Brain pericyte (primary cell): Measurements from ENCODE around the gene MAPK4.

ENCODE experiments used
- DNase-seq: peaks from one replicate; pipeline ENCODE4 v3.0.0-alpha.2; 2012; ENCODE audit warnings: low read depth, low spot score

MAPK4 gene

DNA sequence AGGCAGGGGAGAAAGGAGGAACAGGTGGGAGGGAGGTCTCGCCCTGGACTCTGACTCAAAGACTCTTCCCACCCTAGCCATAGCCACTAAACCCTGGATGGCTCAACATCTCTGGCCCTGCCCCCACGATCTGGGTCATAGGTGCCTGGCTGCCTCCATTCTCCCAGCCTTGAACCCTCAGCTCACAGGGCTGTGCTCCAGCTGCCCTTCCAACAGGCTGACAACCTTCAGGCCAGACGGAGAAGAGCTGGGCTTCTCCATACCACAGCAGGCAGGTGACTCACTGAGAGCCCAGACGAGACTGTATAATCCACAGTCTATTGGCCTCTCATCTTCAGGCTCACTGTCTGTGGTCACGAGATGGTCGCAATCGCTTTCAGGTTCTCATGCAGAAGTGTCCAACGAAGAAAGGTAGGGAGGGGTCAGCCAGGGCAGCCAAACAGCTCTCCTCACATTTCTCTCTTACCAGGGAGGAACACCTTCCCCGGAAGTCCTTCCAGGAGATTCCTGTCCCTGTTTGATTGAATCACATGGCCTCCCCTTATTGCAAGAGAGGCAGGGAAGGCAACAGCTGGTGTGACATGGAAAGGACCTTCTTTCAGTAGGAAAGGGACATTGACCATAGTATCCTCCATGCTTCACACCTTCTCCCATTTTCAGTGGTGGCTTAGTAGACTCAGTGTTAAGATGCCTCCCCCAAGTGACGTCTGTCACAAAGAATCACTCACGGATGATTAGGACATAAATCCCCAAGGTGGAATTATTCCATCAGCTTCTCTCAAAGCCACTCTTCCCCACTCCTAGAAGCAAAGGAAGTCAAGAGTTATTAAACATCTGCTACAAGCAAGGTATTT, 159.8 kb downstream of the MAPK4 start:
- DNase-seq, result no peak

DNA sequence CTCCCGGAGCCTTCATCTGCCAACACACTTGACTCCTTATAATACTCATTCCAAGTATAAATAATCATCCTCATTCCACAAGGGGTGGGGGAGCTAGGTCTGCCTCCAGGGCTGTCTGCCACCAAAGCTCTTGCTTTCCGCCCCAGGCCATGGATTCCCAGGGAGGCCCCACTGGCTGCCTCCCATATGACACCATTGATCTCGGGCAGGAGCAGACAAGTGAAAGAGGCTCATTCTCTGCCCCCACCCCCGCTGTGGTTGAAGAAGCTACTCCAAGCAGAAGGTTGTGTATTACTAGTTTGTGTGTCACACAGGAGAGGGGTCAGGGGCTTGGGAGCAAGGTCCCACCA, 160.4 kb downstream of the MAPK4 start:
- DNase-seq, result no peak

DNA sequence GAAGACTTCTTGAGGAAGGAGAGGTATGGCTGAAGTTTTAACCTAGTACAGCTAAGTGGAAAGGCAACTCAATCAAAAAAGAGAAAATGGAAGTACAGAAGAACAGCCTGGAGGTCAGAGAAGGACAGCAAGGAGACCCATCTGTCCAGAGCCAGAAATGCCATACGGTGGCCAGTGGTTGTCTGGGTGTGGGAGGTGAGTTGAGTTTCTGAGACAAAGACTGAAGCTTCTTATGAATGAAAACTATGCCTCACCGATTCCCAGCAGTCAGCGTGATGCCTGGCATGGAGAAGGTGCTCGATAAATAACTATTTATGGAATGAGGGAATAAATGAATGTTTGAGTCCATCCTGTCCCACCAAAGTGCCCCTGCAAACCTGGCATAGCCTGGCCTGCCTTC, 161.1 kb downstream of the MAPK4 start:
- DNase-seq, result no peak

GRCh38 chr18:50721451-50722120, 161.7 kb downstream of the MAPK4 start:
- DNase-seq, result no peak

- no peak for DNase-seq
Measured at GRCh38 chr18:50722311-50722710, 162.4 kb downstream of the MAPK4 start.

- no peak for DNase-seq
Measured at GRCh38 chr18:50724751-50725151, 164.9 kb downstream of the MAPK4 start.

DNA sequence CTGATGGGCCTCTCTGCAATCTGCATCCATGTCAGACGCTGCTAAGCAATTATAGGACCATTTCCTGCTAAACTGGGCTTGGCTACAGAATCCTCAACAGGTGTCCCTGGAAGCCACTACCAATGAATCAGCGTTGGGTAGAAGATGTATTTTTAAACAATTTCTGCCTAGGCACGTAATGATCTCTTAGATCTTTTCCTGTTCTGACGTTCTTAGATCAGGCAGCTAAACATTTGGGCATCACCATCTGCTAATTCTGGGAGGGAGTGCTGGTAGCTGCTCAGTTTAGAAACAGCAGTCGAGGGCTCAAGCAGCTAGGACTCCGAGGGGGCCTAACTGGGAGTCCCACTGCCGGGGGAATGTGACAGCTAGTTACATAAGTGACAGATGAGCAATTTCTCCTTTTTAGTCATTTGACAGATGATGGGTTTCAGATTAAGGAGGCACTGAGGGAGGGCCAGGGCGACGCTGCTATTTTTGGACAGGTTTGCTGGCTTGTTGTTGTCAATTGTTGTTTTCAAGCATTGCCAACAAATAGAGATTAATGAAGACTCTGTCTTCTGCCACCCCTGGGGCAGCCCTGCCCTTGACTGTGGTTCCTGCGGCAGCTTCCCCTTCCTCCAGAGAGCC, 167.2 kb downstream of the MAPK4 start:
- no peak for DNase-seq

DNA sequence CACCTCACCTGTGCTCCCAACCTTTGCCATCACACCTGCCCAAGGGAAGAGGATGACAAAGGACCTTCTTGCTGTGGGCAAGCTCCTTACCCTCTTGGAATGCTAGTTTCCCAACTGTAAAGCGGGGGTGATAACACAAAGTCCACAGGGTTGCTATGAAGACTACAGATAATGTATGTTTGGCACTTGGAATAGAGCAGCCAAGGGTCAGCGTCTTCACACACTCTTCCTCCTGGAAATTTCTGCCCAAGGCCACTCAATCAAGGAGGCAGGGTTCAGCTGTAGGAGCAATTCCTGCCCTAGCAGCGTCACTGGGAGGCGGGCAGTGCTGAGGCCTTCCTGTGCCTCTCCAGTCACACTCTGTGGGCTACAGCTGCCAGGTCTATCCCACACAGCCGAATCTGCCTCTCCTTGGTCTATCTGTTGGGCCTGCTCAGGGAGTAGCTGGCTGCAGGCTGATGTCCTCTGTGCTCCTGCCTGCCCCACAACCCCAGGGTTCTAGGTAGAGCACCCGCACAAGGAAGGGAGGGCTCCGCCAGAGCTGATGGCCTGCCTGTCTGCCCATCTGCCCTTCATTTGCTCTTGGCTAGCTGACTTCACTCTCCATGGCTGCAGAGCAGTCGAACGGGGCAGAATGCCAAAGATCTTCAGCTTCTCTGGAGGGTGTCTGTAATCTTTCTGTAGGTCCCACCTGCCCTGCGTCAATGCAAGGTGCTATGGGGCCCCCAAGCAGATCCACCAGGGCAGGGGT, 168.0 kb downstream of the MAPK4 start:
- DNase-seq, result no peak

DNA sequence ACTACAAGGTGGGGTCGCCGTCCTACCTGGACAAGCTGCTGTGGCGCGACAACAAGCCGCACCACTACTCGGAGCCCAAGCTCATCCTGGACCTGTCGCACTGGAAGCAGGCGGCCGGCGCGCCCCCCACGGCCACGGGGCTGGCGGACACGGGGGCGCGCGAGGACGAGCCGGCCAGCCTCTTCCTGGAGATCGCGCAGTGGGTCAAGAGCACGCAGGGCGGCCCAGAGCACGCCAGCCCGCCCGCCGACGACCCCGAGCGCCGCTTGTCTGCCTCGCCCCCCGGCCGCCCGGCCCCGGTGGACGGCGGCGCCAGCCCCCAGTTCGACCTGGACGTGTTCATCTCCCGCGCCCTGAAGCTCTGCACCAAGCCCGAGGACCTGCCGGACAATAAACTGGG, 169.5 kb downstream of the MAPK4 start:
- no peak for DNase-seq

DNA sequence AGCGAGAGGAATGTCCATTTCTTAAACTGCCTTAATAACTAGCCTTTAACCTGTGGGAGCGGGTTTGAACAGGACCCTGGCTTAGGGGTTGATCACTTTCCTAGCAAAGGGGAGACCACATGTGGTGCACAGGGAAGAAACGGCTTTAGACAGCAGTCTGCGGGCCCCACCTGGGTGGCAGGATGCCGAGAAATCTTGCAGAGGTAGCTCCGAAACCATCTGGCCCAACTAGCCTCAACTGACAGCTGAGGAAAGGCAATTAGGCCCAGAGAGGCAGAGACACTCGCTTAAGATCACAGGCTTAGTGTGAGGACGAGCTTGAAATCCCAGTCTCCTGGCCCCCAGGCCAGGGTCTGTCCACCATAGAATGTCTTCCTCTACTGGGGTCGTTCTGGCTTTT, 170.1 kb downstream of the MAPK4 start:
- DNase-seq, result no peak

DNA sequence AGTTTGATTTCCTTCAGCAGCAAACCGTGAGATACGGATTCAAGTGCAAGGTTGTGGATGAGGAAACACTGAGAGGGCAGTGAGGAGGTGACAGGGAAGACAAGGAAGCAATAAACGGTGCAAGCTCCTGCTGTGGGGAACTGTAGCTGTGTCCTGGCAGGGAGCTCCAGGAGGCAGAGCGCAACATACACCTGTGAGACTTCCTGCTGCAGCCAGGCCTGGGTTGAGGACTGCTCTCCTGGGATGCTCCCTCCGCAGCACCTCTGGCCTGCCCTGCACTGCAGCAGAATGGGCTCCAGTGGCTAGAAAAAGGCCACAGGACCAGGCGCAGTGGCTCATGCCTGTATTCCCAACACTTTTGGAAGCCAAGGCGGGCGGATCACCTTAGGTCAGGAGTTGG, 174.5 kb downstream of the MAPK4 start:
- no peak for DNase-seq

GRCh38 chr18:50734886-50735285, 175.0 kb downstream of the MAPK4 start:
- no peak for DNase-seq

DNA sequence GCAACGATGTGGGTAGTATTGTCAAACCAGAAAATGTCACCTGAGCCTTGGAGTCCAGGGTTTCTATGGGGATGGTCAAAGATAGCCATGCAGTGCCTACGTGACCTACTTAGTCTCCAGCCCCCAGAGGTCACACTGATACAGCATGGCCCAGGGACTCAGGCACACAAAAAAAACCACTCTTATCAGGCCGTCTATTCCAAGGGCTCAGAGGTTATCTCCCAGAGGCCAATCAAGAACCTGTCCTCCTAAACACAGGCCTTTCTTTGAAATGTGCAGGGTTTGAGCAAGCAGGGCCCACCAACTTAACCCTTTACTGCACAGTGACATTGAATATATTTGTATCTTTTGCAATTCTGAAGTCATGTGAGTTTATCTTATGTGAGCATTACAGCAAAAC, 177.2 kb downstream of the MAPK4 start:
- no peak for DNase-seq

GRCh38 chr18:50738098-50738757, 178.3 kb downstream of the MAPK4 start:
- DNase-seq, result no peak

GRCh38 chr18:50742952-50743351, 183.1 kb downstream of the MAPK4 start:
- no peak for DNase-seq

DNA sequence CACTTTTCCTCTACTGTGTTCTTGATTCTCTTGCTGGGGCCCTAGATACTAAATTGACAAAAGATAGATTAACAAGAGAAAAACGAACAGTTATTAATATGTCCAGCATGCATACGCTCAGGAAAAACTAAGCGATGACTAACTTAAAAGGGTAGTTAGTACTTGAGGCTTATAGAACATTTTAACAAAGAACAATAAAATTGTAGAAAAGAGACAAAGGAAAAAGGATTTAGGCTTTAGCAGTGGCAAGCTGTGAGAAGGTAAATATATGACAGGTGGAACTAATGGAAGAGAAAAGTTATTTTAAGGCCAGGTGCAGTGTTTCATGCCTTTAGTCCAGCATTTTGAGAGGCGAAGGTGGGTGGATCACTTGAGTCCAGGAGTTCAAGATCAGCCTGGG, 184.4 kb downstream of the MAPK4 start:
- no peak for DNase-seq

DNA sequence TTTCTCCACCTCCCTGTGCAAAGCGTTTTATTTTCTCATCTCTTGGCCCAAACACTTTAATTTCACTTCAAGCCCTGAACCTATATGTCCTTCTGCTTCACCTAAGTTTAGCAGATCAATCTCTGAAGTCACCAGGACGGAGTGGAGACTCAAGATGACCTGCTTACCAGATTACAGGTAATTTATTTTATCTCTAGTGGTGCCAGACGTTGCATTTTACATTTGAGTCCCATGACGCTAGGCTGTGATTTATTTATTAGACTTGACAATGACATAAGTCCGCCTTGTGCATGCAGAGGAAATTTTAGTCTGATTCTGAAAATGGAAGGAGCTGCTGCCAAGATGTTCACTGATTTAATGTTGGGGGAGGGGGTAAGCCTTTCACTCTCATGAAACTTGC, 186.1 kb downstream of the MAPK4 start:
- DNase-seq, result no peak

DNA sequence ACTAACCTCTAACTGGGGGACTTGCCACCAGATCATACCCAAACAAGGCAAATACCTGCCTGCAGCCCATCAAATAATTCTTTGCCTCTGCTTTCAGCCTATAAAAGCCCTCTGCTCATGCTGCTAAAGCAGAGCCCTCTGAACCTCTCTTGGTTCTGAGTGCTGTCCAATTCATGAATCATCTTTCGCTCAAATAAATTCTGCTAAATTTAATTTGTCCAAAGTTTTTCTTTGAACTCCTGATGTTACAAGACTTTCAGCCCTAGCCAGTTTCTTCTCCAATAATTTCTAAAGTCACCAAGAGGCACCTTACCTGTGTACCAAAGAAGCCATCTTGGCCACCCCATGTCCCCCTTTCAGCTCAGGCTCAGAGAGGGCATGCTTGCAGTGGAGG, 188.0 kb downstream of the MAPK4 start:
- no peak for DNase-seq

DNA sequence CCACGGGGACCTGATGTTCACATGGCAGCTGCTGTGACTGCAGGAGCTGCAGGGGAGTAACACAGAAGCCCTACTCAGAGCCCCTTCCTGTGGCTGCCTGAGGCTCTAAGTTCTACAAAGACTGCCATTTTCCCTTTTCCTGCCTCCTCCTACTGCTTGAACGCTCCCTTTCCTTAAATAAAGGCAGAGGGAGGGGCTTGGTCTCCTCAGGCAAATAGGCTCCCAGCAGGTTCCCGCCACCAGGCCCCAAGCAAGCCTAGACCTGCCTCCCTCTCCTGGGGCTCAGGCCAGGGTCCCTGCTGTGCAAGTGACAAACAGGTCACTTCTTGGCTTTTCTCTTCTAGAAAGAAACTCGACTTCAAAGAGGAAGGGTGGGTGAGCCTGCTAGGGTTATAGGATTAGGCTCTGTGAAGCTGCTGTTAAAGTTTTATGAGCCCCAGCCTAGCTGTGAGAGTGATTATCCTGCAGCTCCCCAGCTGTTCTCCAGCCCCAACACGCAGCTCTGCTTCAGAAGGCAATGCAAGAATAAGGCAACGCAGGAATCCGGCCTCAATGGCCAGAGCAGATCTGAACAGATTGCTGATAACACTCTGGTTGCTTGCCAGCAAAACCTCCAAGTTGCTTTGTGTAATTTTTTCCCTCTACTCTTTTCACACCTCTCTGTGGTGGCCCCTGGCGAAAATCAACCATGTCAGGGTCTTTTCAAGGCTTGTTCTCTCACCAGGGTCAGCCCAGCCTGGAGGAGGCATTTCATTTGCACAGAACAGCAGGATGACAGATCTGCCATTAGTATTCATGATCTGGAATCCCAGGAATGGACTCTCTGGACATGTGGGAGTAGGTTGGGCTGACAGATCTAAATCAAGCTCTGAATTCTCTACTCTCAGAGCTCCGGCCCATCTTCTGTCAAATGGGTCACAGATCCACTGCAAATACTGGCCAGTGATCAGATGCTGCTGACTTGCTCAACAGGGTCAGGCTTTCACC, 188.6 kb downstream of the MAPK4 start:
- DNase-seq, result no peak

DNA sequence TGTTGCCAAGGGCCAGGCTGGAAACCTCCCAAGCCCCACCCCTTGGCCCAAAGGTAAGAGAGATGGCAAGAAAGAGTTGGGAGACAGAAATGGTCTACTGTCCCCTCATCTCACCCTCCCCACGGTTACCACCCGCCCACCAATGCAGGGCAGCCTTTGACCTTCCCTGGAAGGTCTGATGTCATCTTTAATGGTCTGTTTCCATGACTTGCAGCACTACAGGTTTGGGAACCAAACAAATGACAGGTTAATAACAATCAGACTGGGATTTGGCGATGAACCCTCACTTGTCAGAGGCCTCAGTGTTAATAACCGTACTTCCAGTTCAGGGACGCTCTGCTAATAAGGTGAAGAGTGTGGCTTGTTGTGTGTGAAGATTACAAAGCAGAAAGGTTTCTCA, 189.5 kb downstream of the MAPK4 start:
- DNase-seq, result no peak
